Fibroblast of lung (primary cell): ENCODE results near the gene BTG4. TPM values are rescaled to one million over a fixed set of nuclear protein-coding genes. Genes with fewer than 3 reads are reported as not detected.
A peak's percentile ranks its signal among the peaks of the same experiment; 100 is the strongest.

Experiments
- DNase-seq, 2 donors: peaks; one replicate each; pipeline versions ENCODE4 v3.0.0 to v3.0.0-alpha.2; 2010; ENCODE audit warnings: low read depth in 2 of 2
- H2AFZ ChIP-seq: 2 replicates; pipeline ENCODE4 v1.5.1; 2012; ENCODE audit warnings: low read length, control low read depth, inconsistent platforms
- H3K27ac ChIP-seq: 2 replicates; pipeline ENCODE4 v1.5.1; 2011; ENCODE audit warnings: low read length, control low read depth; ENCODE audit not compliant: insufficient read depth
- H3K27me3 ChIP-seq: 2 replicates; pipeline ENCODE4 v1.5.1; 2011; ENCODE audit warnings: mild to moderate bottlenecking, low read length; ENCODE audit not compliant: control insufficient read depth, insufficient read depth
- H3K36me3 ChIP-seq: 2 replicates; pipeline ENCODE4 v1.5.1; 2011; ENCODE audit warnings: low read length; ENCODE audit not compliant: control insufficient read depth, insufficient read depth
- H3K4me1 ChIP-seq: 2 replicates; pipeline ENCODE4 v1.5.1; 2011; ENCODE audit warnings: low read length; ENCODE audit not compliant: control insufficient read depth, insufficient read depth; ENCODE audit errors: extremely low read depth
- H3K4me2 ChIP-seq: 2 replicates; pipeline ENCODE4 v1.5.1; 2011; ENCODE audit warnings: low read length, control low read depth; ENCODE audit not compliant: insufficient read depth; ENCODE audit errors: extremely low read depth
- H3K4me3 ChIP-seq, 4 experiments: fragments of 200-600 bp in 1 of 4; sonication (generic) in 1 of 4; replicated peaks in 1 of 4; 2 replicates each; pipeline ENCODE4 v1.5.1; 2011 to 2016; ENCODE audit warnings: low read length in 4 of 4, low read depth in 3 of 4, mild to moderate bottlenecking in 3 of 4, control low read depth in 2 of 4, inconsistent platforms in 1 of 4, mixed read lengths in 1 of 4; ENCODE audit not compliant: insufficient read depth in 1 of 4; ENCODE audit errors: control extremely low read depth in 1 of 4
- H3K79me2 ChIP-seq: 2 replicates; pipeline ENCODE4 v1.5.1; 2012; ENCODE audit warnings: mild to moderate bottlenecking, low read length, inconsistent platforms; ENCODE audit not compliant: control insufficient read depth, insufficient read depth
- H3K9ac ChIP-seq: 2 replicates; pipeline ENCODE4 v1.5.1; 2011; ENCODE audit warnings: mild to moderate bottlenecking, low read length, control low read depth; ENCODE audit not compliant: insufficient read depth
- H3K9me3 ChIP-seq: 2 replicates; pipeline ENCODE4 v1.5.1; 2012; ENCODE audit warnings: low read depth, low read length; ENCODE audit not compliant: control insufficient read depth, insufficient read depth
- H4K20me1 ChIP-seq: 2 replicates; pipeline ENCODE4 v1.5.1; 2011; ENCODE audit warnings: low read length; ENCODE audit not compliant: control insufficient read depth, insufficient read depth; ENCODE audit errors: extremely low read depth
- EZH2 ChIP-seq: IDR thresholded peaks from 2 replicates; pipeline ENCODE4 v1.5.1; 2012; ENCODE audit warnings: low read length, control low read depth, mild to moderate bottlenecking; ENCODE audit errors: missing control alignments
- polyA plus RNA-seq, 2 donors: library from polyadenylated mRNA; depleted of rRNA in 1 of 2; stranded (reverse) in 1 of 2; unstranded in 1 of 2; fragments of >200 nt; gene quantifications; 2 replicates each; pipeline ENCODE4 v1.2.1, GENCODE V29; 2011 to 2012; ENCODE audit warnings: missing spikeins in 1 of 2
- total RNA-seq: library from RNA; depleted of rRNA; stranded (reverse); fragments of >200 nt; gene quantifications from 2 replicates; pipeline ENCODE4 v1.2.1, GENCODE V29; 2014
- TF ChIP-seq, protein P1 (sequence below), 2 donors: IDR thresholded peaks in 1 of 2; conservative IDR thresholded peaks in 1 of 2; 1 replicate in 1 of 2; 2 replicates in 1 of 2; pipeline ENCODE4 v1.5.1; 2011 to 2012; ENCODE audit warnings: low read length in 2 of 2, control low read depth in 1 of 2, inconsistent platforms in 1 of 2, low read depth in 1 of 2, mild to moderate bottlenecking in 1 of 2

The BTG4 gene
- total and polyA plus RNA-seq, 2 donors (not counting 1 experiment from before 2014, with no cell fraction given): 0.08 to 0.33 TPM

DNA sequence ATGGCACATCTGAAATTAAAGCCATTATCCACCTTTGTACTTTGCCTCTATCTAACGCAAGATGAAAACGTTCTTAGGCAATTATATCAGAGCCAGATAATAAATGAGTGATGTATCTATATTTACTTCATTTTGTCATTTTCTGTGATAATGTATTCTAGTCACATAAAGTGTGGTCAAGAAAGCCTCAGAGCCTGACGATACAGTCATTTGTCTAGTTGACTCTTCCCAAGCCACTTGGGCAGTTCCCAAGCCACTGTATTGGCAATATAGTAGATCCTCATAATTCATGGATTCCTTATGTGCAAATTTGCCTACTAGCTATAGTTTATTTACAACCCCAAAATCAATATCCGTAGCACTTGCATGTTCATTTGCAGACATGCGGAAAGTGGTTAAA lies 10.2 kb upstream of the BTG4 start:
- Histone ChIP-seq H3K27ac (no peak overlapping the region), H3K9ac (no peak overlapping the region), H4K20me1 (no peaks in the 10 kb centered on the region), H3K4me2 (no peak overlapping the region), H3K79me2 (no peaks in the 10 kb centered on the region), H3K4me1 (peaks cover 2% of the 10 kb centered on the region), H3K9me3 (no peaks in the 10 kb centered on the region), H3K27me3 (no peaks in the 10 kb centered on the region), H3K4me3 (no peak overlapping the region), H3K36me3 (no peaks in the 10 kb centered on the region), H2AFZ (no peak overlapping the region)
- TF ChIP-seq, protein P1, sequence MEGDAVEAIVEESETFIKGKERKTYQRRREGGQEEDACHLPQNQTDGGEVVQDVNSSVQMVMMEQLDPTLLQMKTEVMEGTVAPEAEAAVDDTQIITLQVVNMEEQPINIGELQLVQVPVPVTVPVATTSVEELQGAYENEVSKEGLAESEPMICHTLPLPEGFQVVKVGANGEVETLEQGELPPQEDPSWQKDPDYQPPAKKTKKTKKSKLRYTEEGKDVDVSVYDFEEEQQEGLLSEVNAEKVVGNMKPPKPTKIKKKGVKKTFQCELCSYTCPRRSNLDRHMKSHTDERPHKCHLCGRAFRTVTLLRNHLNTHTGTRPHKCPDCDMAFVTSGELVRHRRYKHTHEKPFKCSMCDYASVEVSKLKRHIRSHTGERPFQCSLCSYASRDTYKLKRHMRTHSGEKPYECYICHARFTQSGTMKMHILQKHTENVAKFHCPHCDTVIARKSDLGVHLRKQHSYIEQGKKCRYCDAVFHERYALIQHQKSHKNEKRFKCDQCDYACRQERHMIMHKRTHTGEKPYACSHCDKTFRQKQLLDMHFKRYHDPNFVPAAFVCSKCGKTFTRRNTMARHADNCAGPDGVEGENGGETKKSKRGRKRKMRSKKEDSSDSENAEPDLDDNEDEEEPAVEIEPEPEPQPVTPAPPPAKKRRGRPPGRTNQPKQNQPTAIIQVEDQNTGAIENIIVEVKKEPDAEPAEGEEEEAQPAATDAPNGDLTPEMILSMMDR (conservative IDR thresholded peaks at IDR 0.05 in 1 of 2, IDR thresholded peaks at IDR 0.05 in 1 of 2; ENCODE audit: low read depth in 1 of 2, low read length in 2 of 2): no peak
- TF ChIP-seq EZH2: no peak
- DNase-seq: peak in 1 of 2 donors; percentile 76

DNA sequence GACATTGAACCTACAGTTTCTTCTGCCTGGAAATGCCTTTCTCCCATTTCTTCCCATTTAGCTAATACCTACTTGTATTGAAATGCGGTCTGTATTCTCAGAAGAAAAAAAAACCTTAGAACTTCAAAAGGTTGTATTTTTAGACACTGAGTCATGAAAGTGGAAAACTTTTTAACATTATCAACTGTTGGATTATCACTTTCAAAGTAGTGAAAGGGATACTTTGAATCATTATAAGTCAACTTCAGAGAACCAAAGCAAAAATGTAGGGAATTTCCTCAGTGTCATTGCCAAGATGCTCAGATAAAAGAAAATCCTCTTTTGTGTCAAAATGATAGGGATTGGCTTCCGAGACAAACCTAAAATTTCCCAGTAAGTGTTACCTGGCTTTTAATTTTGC lies 8.9 kb upstream of the BTG4 start:
- Histone ChIP-seq H3K27me3 (no peaks in the 10 kb centered on the region), H4K20me1 (no peaks in the 10 kb centered on the region), H3K4me2 (no peak overlapping the region), H3K9ac (no peak overlapping the region), H3K36me3 (no peaks in the 10 kb centered on the region), H3K27ac (no peak overlapping the region), H3K79me2 (no peaks in the 10 kb centered on the region), H2AFZ (no peak overlapping the region), H3K9me3 (no peaks in the 10 kb centered on the region), H3K4me1 (peaks cover 2% of the 10 kb centered on the region), H3K4me3 (no peak overlapping the region)
- TF ChIP-seq, protein P1 (conservative IDR thresholded peaks at IDR 0.05 in 1 of 2, IDR thresholded peaks at IDR 0.05 in 1 of 2; ENCODE audit: low read depth in 1 of 2, low read length in 2 of 2): no peak
- no peak for TF ChIP-seq EZH2
- peak in 1 of 2 donors; percentile 85 for DNase-seq

DNA sequence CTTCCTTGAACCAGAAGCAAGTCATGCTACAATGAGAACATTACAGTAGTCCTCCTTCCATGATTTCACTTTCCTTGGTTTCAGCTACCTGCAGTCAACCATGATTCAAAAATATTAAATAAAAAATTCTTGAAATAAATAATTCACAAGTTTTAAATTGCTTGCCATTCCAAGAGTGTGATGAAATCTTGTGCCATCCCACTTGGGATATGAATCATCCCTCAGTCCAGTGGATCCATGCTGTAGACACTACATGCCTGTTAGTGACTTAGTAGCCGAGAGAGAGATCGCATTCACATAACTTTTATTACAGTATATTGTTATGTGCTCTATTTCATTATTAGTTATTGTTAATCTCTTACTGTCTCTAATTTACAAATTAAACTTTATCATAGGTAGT lies 8.4 kb upstream of the BTG4 start:
- no peak overlapping the region for H3K4me2 ChIP-seq

More for the DNA sequence above, 8.4 kb upstream of the BTG4 start:
- H2AFZ ChIP-seq: no peak overlapping the region
- no peaks in the 10 kb centered on the region for H4K20me1 ChIP-seq
- no peaks in the 10 kb centered on the region for H3K79me2 ChIP-seq
- no peaks in the 10 kb centered on the region for H3K36me3 ChIP-seq
- peaks cover 2% of the 10 kb centered on the region for H3K4me1 ChIP-seq
- H3K27ac ChIP-seq: no peak overlapping the region
- TF ChIP-seq, protein P1 (conservative IDR thresholded peaks at IDR 0.05 in 1 of 2, IDR thresholded peaks at IDR 0.05 in 1 of 2; ENCODE audit: low read depth in 1 of 2, low read length in 2 of 2): no peak
- peak; percentile 57 to 75 for DNase-seq
- H3K9me3 ChIP-seq: no peaks in the 10 kb centered on the region
- no peak overlapping the region for H3K9ac ChIP-seq
- no peak overlapping the region for H3K4me3 ChIP-seq
- H3K27me3 ChIP-seq: no peaks in the 10 kb centered on the region
